PC-9 (cell line): ENCODE measurements around the gene ZNF609.

ENCODE experiments used
- EZH2 ChIP-seq: fragments of 200-600 bp; sonication (generic); IDR thresholded peaks from 2 replicates; pipeline ENCODE4 v1.8.0; 2017; ENCODE audit warnings: antibody characterized with exemption, low read depth
- TF ChIP-seq, protein P1 (sequence below): fragments of 200-600 bp; sonication (generic); conservative IDR thresholded peaks from 2 replicates; pipeline ENCODE4 v1.6.1; 2017; ENCODE audit warnings: mixed run types, antibody characterized with exemption, mild to moderate bottlenecking, moderate library complexity

DNA sequence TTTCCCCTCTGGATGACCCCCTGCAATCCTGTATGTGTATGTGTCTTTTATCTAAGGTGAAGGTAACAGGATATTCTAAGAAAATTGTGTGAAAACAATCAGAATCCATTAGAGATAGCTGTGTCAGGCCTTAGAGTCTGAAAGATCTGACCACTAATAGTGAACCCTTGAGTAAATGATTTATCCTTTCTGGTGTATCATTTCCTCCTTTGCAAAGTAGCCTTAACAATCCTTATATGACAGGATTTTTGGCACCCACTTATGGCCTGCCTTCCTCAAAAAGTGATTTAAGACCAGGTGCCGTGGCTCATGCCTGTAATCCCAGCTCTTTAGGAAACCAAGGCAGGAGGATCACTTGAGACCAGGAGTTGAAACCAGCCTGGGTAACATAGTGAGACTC is 204.8 kb downstream of the ZNF609 start:
- TF ChIP-seq, protein P1, sequence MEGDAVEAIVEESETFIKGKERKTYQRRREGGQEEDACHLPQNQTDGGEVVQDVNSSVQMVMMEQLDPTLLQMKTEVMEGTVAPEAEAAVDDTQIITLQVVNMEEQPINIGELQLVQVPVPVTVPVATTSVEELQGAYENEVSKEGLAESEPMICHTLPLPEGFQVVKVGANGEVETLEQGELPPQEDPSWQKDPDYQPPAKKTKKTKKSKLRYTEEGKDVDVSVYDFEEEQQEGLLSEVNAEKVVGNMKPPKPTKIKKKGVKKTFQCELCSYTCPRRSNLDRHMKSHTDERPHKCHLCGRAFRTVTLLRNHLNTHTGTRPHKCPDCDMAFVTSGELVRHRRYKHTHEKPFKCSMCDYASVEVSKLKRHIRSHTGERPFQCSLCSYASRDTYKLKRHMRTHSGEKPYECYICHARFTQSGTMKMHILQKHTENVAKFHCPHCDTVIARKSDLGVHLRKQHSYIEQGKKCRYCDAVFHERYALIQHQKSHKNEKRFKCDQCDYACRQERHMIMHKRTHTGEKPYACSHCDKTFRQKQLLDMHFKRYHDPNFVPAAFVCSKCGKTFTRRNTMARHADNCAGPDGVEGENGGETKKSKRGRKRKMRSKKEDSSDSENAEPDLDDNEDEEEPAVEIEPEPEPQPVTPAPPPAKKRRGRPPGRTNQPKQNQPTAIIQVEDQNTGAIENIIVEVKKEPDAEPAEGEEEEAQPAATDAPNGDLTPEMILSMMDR, result no peak
- TF ChIP-seq EZH2, result no peak
